Endothelial cell of umbilical vein (primary cell): Measurements from ENCODE around the gene NINJ2. TPM values are rescaled to one million over a fixed set of nuclear protein-coding genes. Genes with fewer than 3 reads are reported as not detected.

Experiments
- BruUV-seq: library from RNA; stranded (reverse); fragments of 400-500 nt; replicated peaks from 2 replicates; lab custom pipeline; 2021; lab: Mats Ljungman, UMichigan
- CTCF ChIA-PET: fragments of 300-600, 350-600 bp; sonication (Branson Sonifier 250); formaldehyde crosslinking; loops from one replicate; lab custom pipeline; 2021; ENCODE audit warnings: antibody characterized with exemption, inconsistent platforms; lab: Charles Lee
- POLR2A ChIA-PET: fragments of 300-600, 350-600 bp; sonication (Branson Sonifier 250); formaldehyde crosslinking; loops from one replicate; lab custom pipeline; 2021; ENCODE audit warnings: antibody characterized with exemption, inconsistent platforms; lab: Charles Lee
- DNase-seq: peaks from one replicate; pipeline ENCODE4 v3.0.0-alpha.2; 2011; ENCODE audit warnings: low read depth, low spot score
- FAIRE-seq: peaks from 2 replicates; lab custom pipeline; 2011; peaks lifted over from hg19 to GRCh38; lab: Jason Lieb, UNC
- H2AFZ ChIP-seq: 2 replicates; pipeline ENCODE4 v1.6.0; 2012; ENCODE audit warnings: low read depth, low read length, control low read depth, inconsistent platforms
- H3K27ac ChIP-seq: 2 replicates; pipeline ENCODE4 v1.5.1; 2011; ENCODE audit warnings: low read depth, mild to moderate bottlenecking, control low read depth, low read length, moderate library complexity; ENCODE audit not compliant: insufficient read depth
- H3K27me3 ChIP-seq, 2 experiments: 2 replicates each; pipeline versions ENCODE4 v1.6.0 to v1.6.1; 2011; ENCODE audit warnings: low read length in 2 of 2, mixed read lengths in 1 of 2; ENCODE audit not compliant: control insufficient read depth in 2 of 2, insufficient read depth in 2 of 2
- H3K36me3 ChIP-seq, 2 experiments: 2 replicates in 1 of 2; 3 replicates in 1 of 2; pipeline ENCODE4 v1.5.1; 2011; ENCODE audit warnings: low read length in 2 of 2, mild to moderate bottlenecking in 1 of 2, moderate library complexity in 1 of 2; ENCODE audit not compliant: control insufficient read depth in 2 of 2, insufficient read depth in 2 of 2; ENCODE audit errors: extremely low read depth in 1 of 2
- H3K4me1 ChIP-seq: 3 replicates; pipeline ENCODE4 v1.5.1; 2011; ENCODE audit warnings: mild to moderate bottlenecking, low read length; ENCODE audit not compliant: control insufficient read depth, insufficient read depth; ENCODE audit errors: extremely low read depth
- H3K4me2 ChIP-seq: 2 replicates; pipeline ENCODE4 v1.6.1; 2011; ENCODE audit warnings: low read length, control low read depth, mixed read lengths; ENCODE audit not compliant: insufficient read depth
- H3K4me3 ChIP-seq, 3 experiments: fragments of 200-600 bp in 1 of 3; sonication (generic), shearing (Covaris generic) in 1 of 3; replicated peaks in 1 of 3; 2 replicates each; pipeline ENCODE4 v1.5.1; 2011 to 2016; ENCODE audit warnings: control low read depth in 3 of 3, low read length in 3 of 3, mild to moderate bottlenecking in 2 of 3, inconsistent platforms in 1 of 3, low read depth in 1 of 3, moderate library complexity in 1 of 3; ENCODE audit not compliant: insufficient read depth in 1 of 3
- H3K79me2 ChIP-seq: 2 replicates; pipeline ENCODE4 v1.6.0; 2012; ENCODE audit warnings: low read length, inconsistent platforms; ENCODE audit not compliant: control insufficient read depth, insufficient read depth
- H3K9ac ChIP-seq: replicated peaks from 2 replicates; pipeline ENCODE3; 2011; ENCODE audit warnings: low read length, control low read depth; ENCODE audit not compliant: insufficient read depth; ENCODE audit errors: extremely low read depth
- H3K9me1 ChIP-seq: replicated peaks from 3 replicates; pipeline ENCODE4 v1.6.0; 2011; ENCODE audit warnings: mild to moderate bottlenecking, low read length; ENCODE audit not compliant: control insufficient read depth, insufficient read depth; ENCODE audit errors: extremely low read depth
- H3K9me3 ChIP-seq: replicated peaks from 2 replicates; pipeline ENCODE4 v1.5.1; 2012; ENCODE audit warnings: low read length, inconsistent platforms; ENCODE audit not compliant: control insufficient read depth, insufficient read depth
- H4K20me1 ChIP-seq: replicated peaks from 2 replicates; pipeline ENCODE3; 2011; ENCODE audit warnings: mild to moderate bottlenecking, low read length; ENCODE audit not compliant: control insufficient read depth, insufficient read depth; ENCODE audit errors: extremely low read depth
- EZH2 ChIP-seq: IDR thresholded peaks from 2 replicates; pipeline ENCODE4 v1.6.1; 2012; ENCODE audit warnings: borderline replicate concordance, low read depth, mild to moderate bottlenecking, moderate library complexity, low read length, inconsistent platforms; ENCODE audit not compliant: severe bottlenecking
- FOS ChIP-seq: IDR thresholded peaks from 2 replicates; pipeline ENCODE4 v1.6.1; 2011; ENCODE audit warnings: mild to moderate bottlenecking, low read length, moderate library complexity, borderline replicate concordance; ENCODE audit not compliant: insufficient read depth
- GATA2 ChIP-seq: IDR thresholded peaks from 2 replicates; pipeline ENCODE4 v1.7.0; 2011; ENCODE audit warnings: low read depth, mild to moderate bottlenecking, moderate library complexity, mixed read lengths, low read length; ENCODE audit not compliant: insufficient read length, insufficient read depth
- MAX ChIP-seq: IDR thresholded peaks from 2 replicates; pipeline ENCODE4 v1.6.1; 2011; ENCODE audit not compliant: insufficient read depth, insufficient read length
- POLR2AphosphoS5 ChIP-seq: IDR thresholded peaks from 2 replicates; pipeline ENCODE4 v1.6.1; 2012; ENCODE audit warnings: low read depth, mild to moderate bottlenecking, control low read depth, low read length, moderate library complexity; ENCODE audit not compliant: insufficient read depth
- dilution Hi-C: fragments of 300-500 bp; cut with MboI; formaldehyde crosslinking; loops from one replicate; pipeline ENCODE4 v1.15.0; 2019; ENCODE audit warnings: low sequenced_read_pairs; ENCODE audit not compliant: extremely low pct_ligation_motif_present
- intact Hi-C: fragments of 100-400 bp; cut with micrococcal nuclease; formaldehyde crosslinking; loops from one replicate; pipeline ENCODE4 v1.10.0; 2022
- polyA plus RNA-seq, 4 experiments: library from polyadenylated mRNA; depleted of rRNA in 3 of 4; stranded (reverse) in 3 of 4; unstranded in 1 of 4; fragments of >200 nt; gene quantifications; 2 replicates each; pipeline versions ENCODE4 v1.2.1 to v1.2.3, GENCODE V29; 2011 to 2012; ENCODE audit warnings: missing spikeins in 1 of 4
- total RNA-seq: library from RNA; stranded (reverse); gene quantifications from 2 replicates; pipeline ENCODE4 v1.2.3, GENCODE V29; 2021

Gene NINJ2
- total and polyA plus RNA-seq, 2 donors (not counting 3 experiments of a cell fraction or from before 2014, with no cell fraction given), result 0.75 to 4.4 TPM

- peaks cover 19% of the 10 kb centered on the region for H3K4me1 ChIP-seq
- no peaks in the 10 kb centered on the region for H3K36me3 ChIP-seq
- no TSS peak for BruUV-seq
- H3K79me2 ChIP-seq, result no peaks in the 10 kb centered on the region
- FAIRE-seq (no peak), DNase-seq (no peak)
- no peaks in the 10 kb centered on the region for H3K9me1 ChIP-seq
- intact Hi-C loops (no loop called here), dilution Hi-C loops (no loop called here)
- no peaks in the 10 kb centered on the region for H4K20me1 ChIP-seq
- ChIA-PET POLR2A (no interaction called here), CTCF (interaction anchor here (3.7 to 8.1 kb wide), 2 partner anchors 89 to 101 kb away, joined by 27 to 119 read pairs; no protein-coding TSS in a partner anchor)
- H2AFZ ChIP-seq, result no peak overlapping the region
- H3K27ac ChIP-seq, result no peak overlapping the region
- no peak overlapping the region for H3K9ac ChIP-seq
- H3K4me3 ChIP-seq, result no peak overlapping the region
- H3K4me2 ChIP-seq, result no peak overlapping the region
- no peaks in the 10 kb centered on the region for H3K9me3 ChIP-seq
- TF ChIP-seq GATA2, result no peak
- H3K27me3 ChIP-seq, result peaks cover 3 to 9% of the 10 kb centered on the region in 2 experiments
Measured at GRCh38 chr12:542395-543113, 120.7 kb downstream of the NINJ2 start.

DNA sequence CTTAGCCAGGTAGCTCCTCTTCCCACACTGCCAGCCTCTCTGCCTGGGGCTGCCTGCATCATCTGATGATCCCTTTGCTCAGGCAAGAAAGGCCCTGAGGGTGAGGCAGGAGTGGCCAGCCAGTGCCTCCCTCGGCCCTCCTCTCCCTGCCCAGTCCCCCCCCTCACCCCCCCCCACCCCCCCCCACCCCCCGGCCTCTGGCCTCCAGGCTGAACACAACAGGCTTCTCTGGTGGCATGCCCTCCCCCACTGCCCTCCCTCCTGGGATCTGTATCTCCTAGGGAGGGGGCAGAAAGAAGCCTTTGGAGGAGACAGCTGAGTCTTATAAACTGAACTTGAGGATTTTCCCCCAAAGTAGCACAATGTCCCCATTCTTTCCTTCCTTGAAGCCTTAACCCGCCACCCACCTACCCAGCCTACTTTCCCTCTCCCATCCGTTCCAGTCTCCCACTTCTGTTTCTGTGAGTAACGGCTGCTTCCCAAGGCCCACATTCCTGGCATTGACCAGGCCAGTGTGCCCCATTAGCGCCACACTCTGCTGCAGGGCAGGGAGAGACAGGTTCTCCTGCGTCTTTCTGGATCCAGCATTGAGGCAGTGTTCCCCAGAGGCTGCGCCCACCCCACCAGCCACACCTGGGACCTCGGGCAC is 121.4 kb downstream of the NINJ2 start:
- no peak for TF ChIP-seq FOS
- TF ChIP-seq EZH2, result no peak
- no peak for TF ChIP-seq POLR2AphosphoS5
- no peak for TF ChIP-seq MAX
- no peak for FAIRE-seq
- no peaks in the 10 kb centered on the region for H3K79me2 ChIP-seq
- H3K4me2 ChIP-seq, result no peak overlapping the region
- H3K9me3 ChIP-seq, result no peaks in the 10 kb centered on the region
- H3K9ac ChIP-seq, result no peak overlapping the region
- no peak for DNase-seq
- H4K20me1 ChIP-seq, result no peaks in the 10 kb centered on the region
- H3K27me3 ChIP-seq, result peaks cover 9 to 10% of the 10 kb centered on the region in 2 experiments
- no peak overlapping the region for H2AFZ ChIP-seq
- ChIA-PET POLR2A (no interaction called here), CTCF (interaction anchor here (0.7 to 8.1 kb wide), 4 partner anchors 73 to 100 kb away, joined by 3 to 119 read pairs (median 32); no protein-coding TSS in a partner anchor)
- no peak overlapping the region for H3K4me3 ChIP-seq
- intact Hi-C loops, result no loop called here
- BruUV-seq, result no TSS peak
- dilution Hi-C loops, result no loop called here
- H3K36me3 ChIP-seq, result no peaks in the 10 kb centered on the region
- no peaks in the 10 kb centered on the region for H3K9me1 ChIP-seq
- H3K4me1 ChIP-seq, result peaks cover 19% of the 10 kb centered on the region
- H3K27ac ChIP-seq, result no peak overlapping the region
